SIG-M5 treated with dmso at 0.1 percent for 504 hours (cell line): ENCODE results near the gene SRSF4.
"Not testable (repeated sequence)": the region's sequence is repeated elsewhere in the genome, so short reads cannot be mapped to it uniquely, and the experiment has no call there.

Experiments
- DNase-seq: peaks from one replicate; lab custom pipeline; 2025; ENCODE audit not compliant: unreplicated experiment; lab: John Stamatoyannopoulos, UW

The SRSF4 gene

DNA sequence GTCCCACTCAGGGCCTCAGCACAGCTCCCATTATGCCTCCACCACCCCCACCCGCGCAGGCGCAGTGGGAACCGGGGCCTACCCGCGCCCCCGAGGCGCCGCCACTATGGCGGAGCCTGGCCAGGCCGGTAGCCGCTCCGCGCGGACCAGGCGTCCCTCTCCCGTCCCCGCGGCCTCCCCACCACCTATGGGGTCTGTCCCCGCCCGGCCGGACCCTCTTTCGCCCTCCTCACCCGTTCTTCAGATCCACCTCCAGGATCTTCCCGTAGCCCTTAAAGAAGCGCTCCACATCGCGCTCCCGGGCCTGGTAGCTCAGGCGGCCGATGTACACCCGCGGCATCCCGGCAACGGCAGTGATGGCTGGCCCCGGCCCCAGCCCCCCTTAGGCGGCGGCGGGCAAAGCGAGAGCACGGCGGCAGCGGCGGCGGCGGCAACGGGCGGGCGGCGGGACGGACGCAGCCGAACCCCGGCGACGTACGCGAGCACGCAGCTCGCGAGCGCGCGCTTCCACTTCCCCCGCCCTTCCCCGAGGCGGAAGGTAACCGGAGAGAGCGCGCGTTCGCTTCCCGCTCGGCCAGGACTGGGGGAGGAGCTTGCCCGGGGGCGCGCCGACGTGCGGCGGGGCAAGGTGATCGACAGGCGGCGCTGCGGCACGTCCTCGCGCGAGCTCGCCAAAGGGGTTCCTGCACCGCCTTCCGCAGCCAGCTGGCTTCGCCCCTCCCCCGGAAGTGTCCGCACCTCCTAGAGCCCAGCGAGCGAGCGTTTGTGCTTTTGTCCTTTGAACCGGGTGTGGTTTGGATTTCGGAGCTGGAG is at the start of gene SRSF4:
Gene SRSF4 (minus strand): TSS at position 488 of the 813 bp plus-strand sequence. CDS start 148 bp downstream, at position 340.
- DNase-seq: peak; percentile 96

DNA sequence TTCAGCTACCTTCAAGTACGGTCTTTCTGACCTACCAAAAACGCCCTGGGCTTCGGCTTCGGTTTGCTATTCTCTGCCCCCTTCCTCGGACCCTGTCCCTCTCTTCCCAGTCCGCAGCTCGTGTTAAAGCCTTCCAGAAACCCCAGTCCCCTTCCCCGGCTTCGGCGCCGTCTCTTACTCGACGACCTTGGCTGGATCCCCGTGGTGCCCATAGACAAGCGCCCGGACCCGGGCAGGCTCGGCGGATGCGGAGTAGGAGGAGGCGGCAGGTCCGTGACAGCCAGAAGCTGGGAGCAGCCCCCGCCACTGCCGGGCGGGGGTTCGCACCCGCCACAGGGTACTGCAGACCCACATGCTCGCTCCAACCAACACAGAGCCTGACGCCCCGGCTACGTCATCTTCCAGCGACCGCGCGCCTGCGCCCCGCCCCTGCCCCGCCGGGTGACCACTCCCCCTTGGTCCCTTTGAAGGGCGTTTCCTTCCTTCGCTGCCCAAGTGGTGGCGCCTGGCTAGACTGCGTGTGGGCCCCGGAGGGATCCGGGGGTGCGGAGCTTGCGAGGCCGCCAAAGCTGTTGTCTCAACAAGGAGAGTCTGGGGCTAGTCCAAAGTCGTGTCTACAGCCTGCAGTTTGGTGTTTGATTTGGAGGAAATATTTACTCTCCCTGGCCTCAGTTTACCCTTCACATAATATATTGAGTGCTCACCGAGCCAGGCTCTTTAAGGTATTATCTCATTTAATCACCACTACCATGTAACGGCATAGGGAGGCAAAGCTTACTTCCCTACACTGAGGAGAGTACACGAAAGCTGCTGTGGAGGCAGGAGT is 49.1 kb upstream of the SRSF4 start, which contains the start of gene MECR:
Gene MECR (minus strand): TSS at position 382 of the 826 bp plus-strand sequence. CDS start 28 bp downstream, at position 354.
- peak; percentile 91 for DNase-seq

DNA sequence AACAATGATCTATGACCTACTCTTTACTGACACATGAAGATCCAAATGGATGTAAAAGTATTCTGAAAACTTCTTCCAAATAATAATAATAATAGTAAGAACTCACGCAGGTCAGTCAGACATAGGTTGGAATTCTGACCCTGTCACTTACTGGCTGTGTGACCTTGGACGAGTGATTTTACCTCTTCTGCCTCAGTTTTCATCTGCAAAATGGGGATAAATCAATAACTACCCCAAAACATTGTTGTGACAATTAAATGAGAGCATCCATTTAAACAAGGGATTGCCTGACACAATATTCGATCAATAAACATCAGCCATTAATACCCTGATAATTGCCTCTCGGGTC is 48.5 kb upstream of the SRSF4 start:
- no peak for DNase-seq

DNA sequence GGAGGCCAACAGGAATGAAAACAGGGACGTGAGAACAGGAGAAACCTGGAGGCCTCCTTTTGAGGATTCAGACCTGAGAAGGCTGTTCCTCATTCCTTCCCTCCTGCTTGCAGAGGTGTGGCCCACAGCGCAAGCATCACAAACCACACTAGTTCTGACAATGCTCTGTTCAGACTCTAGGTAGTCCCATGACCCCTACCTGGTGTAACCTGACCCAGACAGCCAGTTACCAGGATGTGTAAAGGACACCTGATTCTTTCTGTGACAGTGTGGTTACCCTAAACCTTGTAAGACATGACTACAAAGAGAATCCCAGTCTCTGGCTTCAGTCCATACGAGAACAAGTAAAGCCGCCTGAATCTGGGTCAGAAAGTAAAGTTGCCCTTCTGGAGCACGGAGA is 45.8 kb upstream of the SRSF4 start:
- DNase-seq: peak; percentile 57

DNA sequence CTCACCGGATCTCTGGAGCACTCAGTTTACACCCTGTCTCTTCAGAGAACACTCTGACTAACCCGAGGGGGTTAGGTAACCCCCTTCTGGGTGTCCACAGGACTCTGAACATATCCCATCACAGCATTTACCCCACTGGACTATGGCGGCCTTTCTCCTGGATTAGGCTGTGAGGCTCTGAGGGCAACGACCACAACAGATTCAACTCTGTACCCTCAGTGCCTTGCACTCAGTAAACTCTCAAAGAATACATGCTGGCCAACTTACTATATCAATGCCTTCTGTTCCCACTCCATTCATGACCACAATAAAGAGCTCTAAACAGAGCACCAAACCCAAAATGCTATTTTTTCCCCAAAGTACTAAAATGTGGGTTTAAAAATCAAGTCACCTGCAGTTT is 43.7 kb upstream of the SRSF4 start:
- DNase-seq: no peak

DNA sequence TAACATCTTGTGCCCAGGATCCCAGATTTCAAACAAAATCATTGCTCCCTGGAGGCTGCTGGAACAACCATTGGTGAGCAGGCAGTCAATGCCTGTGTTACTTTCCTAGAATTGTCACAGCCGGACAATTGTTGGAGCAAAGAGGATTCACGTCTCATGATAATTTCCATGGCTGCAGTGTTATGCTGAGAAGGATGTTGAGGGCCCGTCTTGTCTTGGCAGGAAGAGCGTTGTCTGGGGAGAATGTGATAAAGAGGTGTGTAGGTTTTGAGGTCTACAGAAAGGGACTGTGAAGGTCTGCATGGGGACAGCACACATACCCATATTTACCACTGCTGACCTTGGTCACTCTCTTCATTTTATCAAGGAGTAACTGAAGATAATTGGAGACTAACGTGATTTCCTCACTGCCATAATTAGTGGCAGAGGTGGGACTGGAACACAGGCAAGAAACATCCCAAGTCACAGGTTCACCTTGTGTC is 42.7 kb upstream of the SRSF4 start:
- no peak for DNase-seq

DNA sequence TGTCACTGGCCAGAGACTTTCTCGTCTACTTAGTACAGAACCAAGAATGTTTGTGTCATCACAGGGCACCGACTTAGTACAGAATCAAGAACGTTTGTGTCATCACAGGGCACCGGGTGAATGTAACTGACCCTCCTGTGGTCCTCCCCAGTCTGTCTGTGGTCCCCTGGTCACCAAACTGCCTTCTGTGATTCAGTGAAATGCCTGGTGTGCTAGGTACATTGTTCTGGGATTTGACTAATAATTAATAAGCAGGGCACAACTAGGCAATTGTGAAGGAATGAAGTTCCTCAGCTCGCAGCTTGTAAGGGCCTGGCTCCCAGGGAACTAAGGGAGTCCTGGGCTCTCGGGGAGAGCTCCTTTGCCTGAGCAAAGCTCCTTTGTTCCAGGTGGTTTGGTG is 41.8 kb upstream of the SRSF4 start:
- no peak for DNase-seq

DNA sequence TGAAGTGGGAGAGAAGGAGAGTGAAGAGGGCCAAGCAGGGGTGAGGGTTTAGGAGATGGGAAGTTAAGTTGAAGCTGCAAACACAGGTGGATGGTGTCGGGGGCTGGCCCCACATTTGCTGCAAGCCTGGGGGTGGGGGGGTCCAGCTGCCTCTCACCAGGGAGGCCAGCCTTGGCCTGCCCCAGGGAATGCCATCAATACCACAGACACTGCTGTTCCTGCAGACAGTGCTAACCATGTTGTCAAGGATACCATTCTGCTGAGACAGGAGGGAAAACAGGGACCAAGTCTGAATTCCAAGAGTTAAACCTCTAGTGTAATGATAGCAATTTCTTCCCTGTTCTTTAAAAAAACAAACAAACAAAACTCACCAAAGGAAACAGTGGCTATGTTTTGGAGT is 41.0 kb upstream of the SRSF4 start:
- DNase-seq: no peak

DNA sequence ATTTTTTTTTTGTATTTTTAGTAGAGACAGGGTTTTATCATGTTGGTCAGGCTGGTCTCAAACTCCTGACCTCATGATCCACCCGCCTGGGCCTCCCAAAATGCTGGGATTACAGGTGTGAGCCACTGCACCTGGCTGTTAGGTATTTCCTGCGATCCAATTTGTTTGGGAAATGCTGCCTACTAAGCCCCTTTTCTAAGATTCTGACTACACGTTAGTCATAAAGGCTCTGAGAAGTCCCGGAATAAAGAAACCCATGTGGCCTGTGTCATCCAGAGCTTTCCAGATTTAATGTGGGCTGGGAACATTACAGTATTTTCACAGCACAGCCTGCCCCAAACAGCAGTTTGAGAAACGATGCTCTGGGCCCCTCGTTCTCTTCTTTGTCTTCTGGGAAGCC is 40.6 kb upstream of the SRSF4 start:
- DNase-seq: not testable (repeated sequence)

DNA sequence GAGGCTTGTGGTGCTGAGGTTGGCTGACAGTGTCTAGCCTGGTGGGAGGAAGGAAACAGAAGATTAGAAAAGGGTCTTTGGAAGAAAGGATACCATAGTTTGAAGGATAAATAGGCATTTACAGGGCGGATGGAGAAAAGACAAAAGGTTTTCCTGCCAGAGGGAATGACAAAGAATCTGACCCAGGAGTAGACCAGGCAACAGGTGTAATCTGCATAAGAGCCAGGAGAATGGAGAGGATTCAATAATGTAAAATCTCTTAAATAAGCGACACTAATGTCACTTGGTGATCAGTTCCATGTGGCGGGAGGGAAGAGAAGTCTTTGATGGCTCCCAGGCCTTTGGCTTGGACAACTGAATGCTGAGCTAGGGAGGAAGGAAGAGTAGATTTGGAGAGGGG is 39.6 kb upstream of the SRSF4 start:
- no peak for DNase-seq

DNA sequence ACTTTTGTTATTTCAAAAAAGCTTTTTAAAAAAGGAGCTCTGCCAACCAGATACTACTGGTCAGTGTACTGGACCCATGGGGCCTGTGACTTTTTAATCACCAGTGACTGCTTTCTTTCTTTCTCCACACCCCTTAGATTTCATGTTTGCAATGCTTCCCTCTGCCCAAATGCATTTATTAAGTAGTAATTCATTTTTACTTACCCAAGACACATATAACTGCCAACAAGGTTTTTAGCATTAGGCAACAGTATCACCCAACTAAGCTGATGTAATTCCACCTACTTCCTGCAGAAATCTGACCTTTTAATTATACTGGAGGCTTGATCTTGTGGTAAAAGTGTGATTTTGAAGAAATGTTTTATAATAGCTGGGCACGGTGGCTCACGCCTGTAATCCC is 36.5 kb upstream of the SRSF4 start:
- DNase-seq: no peak

DNA sequence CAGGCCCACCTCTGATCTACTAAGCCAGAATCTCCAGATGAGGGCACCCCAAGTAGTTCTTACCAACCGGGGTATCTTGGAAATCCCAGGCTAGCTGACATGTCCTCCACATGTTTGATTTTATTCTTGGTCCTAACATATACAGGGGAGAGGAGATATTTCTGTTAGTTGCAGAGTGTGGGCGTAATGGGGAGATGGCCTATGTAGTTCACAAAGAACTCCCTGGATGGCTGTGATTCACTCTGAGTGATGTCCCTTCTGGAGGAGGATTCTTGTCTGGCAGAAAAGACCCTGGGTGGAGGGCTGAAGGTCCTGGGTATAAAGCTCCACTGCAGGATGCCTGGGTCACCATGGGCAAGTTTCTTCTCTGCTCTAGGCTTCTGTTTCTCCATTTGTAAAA is 35.9 kb upstream of the SRSF4 start:
- DNase-seq: no peak

DNA sequence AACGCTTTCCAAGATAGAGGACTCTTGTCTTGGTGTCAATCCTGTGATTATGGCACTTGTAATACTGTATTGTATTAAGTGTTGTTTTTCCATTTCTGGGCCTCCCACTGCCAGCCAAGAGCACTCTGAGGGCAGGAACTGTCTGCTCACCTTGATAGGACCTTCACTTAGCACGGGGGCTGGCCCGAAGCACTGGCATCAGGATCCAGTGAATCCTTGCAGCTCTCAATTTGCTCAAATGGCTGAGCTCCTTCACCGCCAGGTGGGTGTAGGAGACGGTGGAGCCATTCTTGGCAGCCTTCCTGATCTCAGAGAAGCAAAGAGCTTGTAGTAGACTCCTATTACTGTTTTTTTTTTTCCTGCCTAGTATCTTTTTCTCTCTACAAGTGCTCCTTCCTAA is 31.4 kb upstream of the SRSF4 start:
- no peak for DNase-seq

DNA sequence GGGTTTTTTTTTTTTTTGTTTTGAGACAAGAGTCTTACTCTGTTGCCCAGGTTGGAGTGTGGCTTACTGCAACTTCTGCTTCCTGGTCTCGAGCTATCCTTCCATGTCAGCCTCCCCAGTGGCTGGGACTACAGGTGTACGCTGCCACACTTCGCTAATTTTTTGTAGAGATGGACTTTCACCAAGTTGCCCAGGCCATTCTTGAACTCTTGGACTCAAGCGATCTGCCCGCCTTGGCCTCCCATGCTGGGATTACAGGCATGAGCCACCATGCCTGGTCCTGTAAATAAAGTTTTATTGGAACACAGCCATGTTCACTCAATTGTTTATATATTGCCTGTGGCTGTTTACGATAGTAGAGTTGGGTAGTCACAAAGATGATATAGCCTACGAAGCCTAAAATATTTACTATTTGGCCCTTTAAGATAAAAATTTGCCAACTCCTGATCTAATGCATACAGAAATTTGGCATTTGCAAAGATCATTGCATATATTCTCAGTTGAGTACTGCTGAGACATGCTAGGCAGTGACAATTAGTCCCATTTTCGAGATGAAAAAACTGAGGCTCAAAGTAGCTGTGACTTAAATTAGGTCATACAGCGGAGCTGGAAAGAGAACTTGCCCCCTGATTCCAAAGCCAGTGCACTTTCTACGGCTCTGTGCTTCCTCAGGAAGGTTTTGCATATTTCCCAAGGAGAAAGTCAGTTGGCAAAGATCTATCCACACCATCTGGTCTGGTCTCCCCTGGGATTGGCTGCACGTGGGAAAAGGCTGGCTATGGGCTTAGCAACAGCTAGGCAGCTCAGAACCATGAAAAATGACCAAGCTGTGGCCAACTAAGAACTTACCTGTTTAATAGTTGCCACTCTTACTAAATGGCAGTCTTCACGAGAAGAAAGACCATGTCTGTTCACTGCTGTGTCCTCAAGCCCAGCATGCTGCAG is 29.7 kb upstream of the SRSF4 start:
- no peak for DNase-seq

DNA sequence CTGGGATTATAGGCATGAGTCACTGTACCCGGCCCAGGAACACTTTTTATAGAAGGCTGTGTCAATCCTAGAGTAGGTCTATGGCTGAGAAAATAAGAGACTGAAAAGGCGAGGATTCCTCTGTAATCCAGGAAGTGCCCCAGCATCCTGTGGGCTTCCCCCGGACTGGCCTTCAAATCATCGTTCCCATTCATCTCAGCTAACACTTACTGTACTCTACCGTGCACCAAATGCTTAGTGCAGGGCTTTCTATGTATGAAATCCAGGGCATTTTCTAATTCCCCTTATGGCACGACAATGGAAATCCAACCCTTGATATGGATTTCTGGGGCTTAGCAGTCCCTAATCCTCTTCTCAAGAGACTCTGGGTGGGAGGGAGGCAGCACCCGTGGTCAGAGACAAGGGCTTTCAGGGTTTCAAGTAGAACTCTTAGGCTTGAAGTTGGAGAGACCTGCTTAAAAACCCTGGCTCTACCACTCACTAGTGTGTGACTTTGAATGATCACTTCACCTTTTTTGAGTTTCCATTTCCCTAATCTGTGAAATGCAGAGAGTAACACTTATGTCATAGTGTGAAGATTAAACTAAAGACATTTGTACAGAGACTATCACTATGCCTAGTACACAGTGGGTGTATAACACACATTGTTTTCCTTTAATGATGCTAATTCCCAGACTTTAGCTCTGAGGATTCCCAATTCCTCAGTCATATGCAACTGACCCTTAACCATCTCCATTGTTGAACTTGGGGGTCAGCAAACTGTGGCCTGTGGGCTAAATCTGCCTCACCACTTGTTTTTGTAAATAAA is 28.8 kb upstream of the SRSF4 start:
- no peak for DNase-seq

DNA sequence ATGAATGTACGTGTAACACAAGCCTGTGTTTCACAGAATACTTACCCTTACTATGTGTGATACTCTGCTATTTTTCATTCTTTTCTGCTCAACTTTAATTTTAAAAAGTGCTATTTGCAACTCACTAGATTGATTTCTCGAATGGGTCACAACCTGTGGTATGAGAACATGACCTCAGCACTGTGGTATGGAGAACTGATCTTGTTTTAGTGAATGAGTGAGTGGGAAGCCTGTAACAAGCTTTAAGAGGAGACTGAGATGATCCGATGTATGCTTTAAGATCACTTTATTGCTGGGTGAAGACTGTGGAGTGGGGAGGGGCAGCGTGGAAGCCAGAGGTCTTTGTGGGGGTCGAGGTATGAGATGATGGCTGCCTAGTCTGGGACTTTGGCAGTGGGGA is 27.5 kb upstream of the SRSF4 start:
- no peak for DNase-seq

DNA sequence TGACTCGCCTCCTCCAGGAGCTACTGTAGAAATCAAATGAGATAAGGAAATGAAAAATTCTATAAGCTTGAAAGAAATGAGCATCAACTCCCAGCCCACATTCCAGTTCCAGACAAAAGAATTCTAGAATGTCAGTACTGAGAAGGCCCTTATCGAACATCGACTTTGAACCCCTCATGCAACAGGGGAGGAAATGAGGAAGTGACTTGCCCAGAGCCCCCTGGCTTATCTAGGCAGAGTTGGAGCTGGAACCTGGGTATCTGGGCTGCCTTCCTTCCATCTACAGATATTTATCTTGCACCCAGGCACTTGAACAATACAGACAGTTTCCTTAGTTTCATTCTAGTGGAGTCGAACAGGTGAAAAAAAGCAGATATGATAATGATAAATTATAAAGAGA is 26.7 kb upstream of the SRSF4 start:
- no peak for DNase-seq

DNA sequence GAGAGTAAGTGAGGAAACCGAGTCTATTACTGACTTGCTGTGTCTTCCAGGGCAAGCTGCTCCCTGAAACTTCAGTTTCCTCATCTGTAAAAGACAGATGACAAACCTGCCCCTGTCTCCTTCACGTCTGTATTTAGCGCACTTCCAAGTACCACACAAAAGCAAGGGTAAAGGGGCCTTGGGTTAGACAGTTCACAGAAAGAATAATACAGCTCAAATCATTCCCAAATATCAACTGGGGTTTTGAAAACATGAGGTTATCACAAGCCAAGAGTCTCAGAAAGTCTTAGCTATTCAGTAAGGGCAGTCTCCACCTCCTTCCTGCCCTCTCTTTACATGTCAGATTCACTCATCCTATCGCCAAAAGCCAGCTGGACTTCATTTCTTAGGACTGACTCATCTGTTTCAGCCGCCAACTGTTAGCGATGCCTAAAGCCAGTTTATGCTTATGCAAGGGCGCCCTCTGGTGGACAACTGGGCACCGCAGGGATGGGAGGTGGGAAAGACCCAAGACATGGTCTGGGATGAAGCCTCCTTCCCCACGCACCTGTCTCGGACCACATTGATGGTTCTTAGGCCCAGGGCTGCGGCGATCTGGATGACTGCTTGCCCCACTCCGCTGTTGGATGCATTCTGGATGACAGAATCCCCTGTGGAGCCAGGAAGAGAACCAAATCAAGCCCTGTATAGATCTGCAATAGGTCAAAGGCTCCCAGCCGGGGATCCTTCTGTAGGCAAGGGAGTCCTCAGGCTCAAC is 21.1 kb upstream of the SRSF4 start:
- DNase-seq: peak; percentile 78

DNA sequence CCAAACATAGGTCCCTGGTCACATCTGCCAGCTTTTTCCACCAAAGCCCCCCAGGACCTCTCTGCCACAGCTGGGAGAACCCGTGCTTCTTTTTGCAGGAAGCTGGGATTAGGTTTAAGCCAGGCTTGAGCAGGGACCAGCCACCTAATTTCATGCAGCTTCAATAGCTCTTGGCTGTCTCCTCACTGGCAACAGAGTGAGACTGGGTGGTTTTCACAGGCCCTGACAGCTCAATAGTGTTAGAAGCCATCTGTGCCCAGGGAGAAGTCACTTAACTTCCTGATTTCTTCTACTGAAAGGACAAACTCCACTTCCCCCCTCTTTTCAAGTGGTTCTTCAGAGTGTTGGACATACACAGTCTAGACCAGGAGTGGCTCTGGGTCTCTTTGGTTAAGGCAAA is 20.4 kb upstream of the SRSF4 start:
- no peak for DNase-seq
